IMR-90 (cell line): ENCODE measurements around the gene LHX1. TPM values are rescaled to one million over a fixed set of nuclear protein-coding genes. Genes with fewer than 3 reads are reported as not detected.

Source experiments
- ATAC-seq: fragments of 200-7000 bp; cut with Tn5 transposase; 2 replicates; pipeline ENCODE4 v1.9.1; 2020; ENCODE audit warnings: low read depth, mild to moderate bottlenecking, moderate library complexity
- BruUV-seq: library from RNA; stranded (reverse); fragments of 400-500 nt; replicated peaks from 2 replicates; lab custom pipeline; 2021; lab: Mats Ljungman, UMichigan
- CTCF ChIA-PET: fragments of 300-600 bp; formaldehyde crosslinking; extraction: SDS; loops from one replicate; lab custom pipeline; 2021; ENCODE audit warnings: antibody characterized with exemption; lab: Yijun Ruan, JAX
- POLR2A ChIA-PET: fragments of 300-600 bp; sonication (Branson Sonifier 250); formaldehyde crosslinking; loops from one replicate; lab custom pipeline; 2022; ENCODE audit warnings: antibody characterized with exemption; ENCODE audit not compliant: unreplicated experiment; lab: Charles Lee
- DNase-seq: peaks from one replicate; pipeline ENCODE4 v3.0.0; 2013
- H2AFZ ChIP-seq: replicated peaks from 2 replicates; pipeline ENCODE3; 2013; ENCODE audit warnings: low read length, mild to moderate bottlenecking; ENCODE audit not compliant: poor library complexity
- H2AK5ac ChIP-seq: 2 replicates; pipeline ENCODE4 v1.6.1; 2013; ENCODE audit warnings: low read depth, low read length, inconsistent platforms
- H2AK9ac ChIP-seq: replicated peaks from 2 replicates; pipeline ENCODE3; 2013; ENCODE audit warnings: mild to moderate bottlenecking, low read depth, low read length, moderate library complexity; ENCODE audit not compliant: poor library complexity
- H2BK120ac ChIP-seq: 2 replicates; pipeline ENCODE4 v1.6.1; 2013; ENCODE audit warnings: low read depth, low read length, inconsistent platforms
- H2BK15ac ChIP-seq: 3 replicates; pipeline ENCODE4 v1.6.1; 2013; ENCODE audit warnings: low read depth, low read length, inconsistent platforms
- H2BK20ac ChIP-seq: 2 replicates; pipeline ENCODE4 v1.6.1; 2013; ENCODE audit warnings: low read depth, mild to moderate bottlenecking, inconsistent platforms, low read length, moderate library complexity
- H2BK5ac ChIP-seq: 2 replicates; pipeline ENCODE4 v1.6.1; 2013; ENCODE audit warnings: mild to moderate bottlenecking, low read depth, low read length, inconsistent platforms; ENCODE audit not compliant: poor library complexity, severe bottlenecking
- H3K14ac ChIP-seq: replicated peaks from 2 replicates; pipeline ENCODE4 v1.6.1; 2013; ENCODE audit warnings: low read depth, low read length, inconsistent platforms
- H3K18ac ChIP-seq: 2 replicates; pipeline ENCODE4 v1.6.1; 2013; ENCODE audit warnings: low read depth, low read length, control low read depth
- H3K23ac ChIP-seq: 2 replicates; pipeline ENCODE4 v1.6.1; 2013; ENCODE audit warnings: low read depth, low read length, inconsistent platforms
- H3K27ac ChIP-seq: 2 replicates; pipeline ENCODE4 v1.5.1; 2013; ENCODE audit warnings: mild to moderate bottlenecking, control low read depth, low read length; ENCODE audit not compliant: insufficient read depth
- H3K27me3 ChIP-seq: 2 replicates; pipeline ENCODE4 v1.6.1; 2013; ENCODE audit warnings: low read length; ENCODE audit not compliant: control insufficient read depth, insufficient read depth
- H3K36me3 ChIP-seq: 2 replicates; pipeline ENCODE4 v1.6.1; 2013; ENCODE audit warnings: low read length, mixed read lengths; ENCODE audit not compliant: control insufficient read depth, insufficient read depth
- H3K4ac ChIP-seq: 2 replicates; pipeline ENCODE4 v1.6.1; 2013; ENCODE audit warnings: low read depth, low read length, inconsistent platforms
- H3K4me1 ChIP-seq: 2 replicates; pipeline ENCODE4 v1.6.1; 2013; ENCODE audit warnings: low read length, mixed read lengths; ENCODE audit not compliant: control insufficient read depth, insufficient read depth
- H3K4me2 ChIP-seq: 2 replicates; pipeline ENCODE4 v1.6.1; 2013; ENCODE audit warnings: low read depth, mild to moderate bottlenecking, control low read depth, low read length, moderate library complexity
- H3K4me3 ChIP-seq: 2 replicates; pipeline ENCODE4 v1.5.1; 2013; ENCODE audit warnings: low read depth, mild to moderate bottlenecking, control low read depth, low read length, moderate library complexity; ENCODE audit not compliant: insufficient read depth
- H3K56ac ChIP-seq: 2 replicates; pipeline ENCODE4 v1.6.1; 2013; ENCODE audit warnings: low read length, inconsistent platforms; ENCODE audit not compliant: insufficient read depth; ENCODE audit errors: extremely low read depth
- H3K79me1 ChIP-seq, 2 experiments: 2 replicates each; pipeline ENCODE4 v1.6.1; 2013; ENCODE audit warnings: low read length in 2 of 2, inconsistent platforms in 1 of 2, low read depth in 1 of 2
- H3K9ac ChIP-seq: 2 replicates; pipeline ENCODE4 v1.6.1; 2013; ENCODE audit warnings: low read depth, low read length, control low read depth
- H3K9me1 ChIP-seq: 2 replicates; pipeline ENCODE4 v1.6.1; 2013; ENCODE audit warnings: low read length, inconsistent platforms; ENCODE audit not compliant: insufficient read depth
- H3K9me3 ChIP-seq: 2 replicates; pipeline ENCODE4 v1.6.1; 2013; ENCODE audit warnings: low read length; ENCODE audit not compliant: control insufficient read depth, insufficient read depth
- H4K20me1 ChIP-seq: 2 replicates; pipeline ENCODE4 v1.6.1; 2013; ENCODE audit warnings: low read length, inconsistent platforms; ENCODE audit not compliant: insufficient read depth
- H4K5ac ChIP-seq: 2 replicates; pipeline ENCODE4 v1.6.1; 2013; ENCODE audit warnings: mild to moderate bottlenecking, low read depth, low read length, control low read depth
- H4K8ac ChIP-seq, 2 experiments: 2 replicates each; pipeline ENCODE4 v1.6.1; 2013; ENCODE audit warnings: low read depth in 2 of 2, low read length in 2 of 2, control low read depth in 1 of 2, inconsistent platforms in 1 of 2
- H4K91ac ChIP-seq: 2 replicates; pipeline ENCODE4 v1.6.1; 2013; ENCODE audit warnings: low read depth, low read length, inconsistent platforms; ENCODE audit not compliant: insufficient read depth
- BHLHE40 ChIP-seq: fragments of 150-350 bp; IDR thresholded peaks from 2 replicates; pipeline ENCODE4 v1.6.1; 2016; ENCODE audit warnings: mild to moderate bottlenecking, low read depth, low read length
- CEBPB ChIP-seq: IDR thresholded peaks from 2 replicates; pipeline ENCODE4 v1.6.1; 2012; ENCODE audit warnings: low read depth, low read length, improper control_type of control experiment
- CHD1 ChIP-seq: IDR thresholded peaks from 2 replicates; pipeline ENCODE4 v1.6.1; 2012; ENCODE audit warnings: low read depth, low read length, improper control_type of control experiment
- ELK1 ChIP-seq: fragments of 150-350 bp; IDR thresholded peaks from 2 replicates; pipeline ENCODE4 v1.6.1; 2016; ENCODE audit warnings: low read depth, mild to moderate bottlenecking, low read length, moderate library complexity, borderline replicate concordance
- FOS ChIP-seq: fragments of 150-350 bp; IDR thresholded peaks from 2 replicates; pipeline ENCODE4 v1.6.1; 2016; ENCODE audit warnings: low read depth, low read length
- MAFK ChIP-seq: IDR thresholded peaks from 2 replicates; pipeline ENCODE4 v1.6.1; 2012; ENCODE audit warnings: low read depth, low read length, improper control_type of control experiment
- MAZ ChIP-seq: IDR thresholded peaks from 2 replicates; pipeline ENCODE4 v1.6.1; 2012; ENCODE audit warnings: low read depth, mild to moderate bottlenecking, low read length, improper control_type of control experiment, moderate library complexity, borderline replicate concordance
- MXI1 ChIP-seq: IDR thresholded peaks from 2 replicates; pipeline ENCODE4 v1.6.1; 2012; ENCODE audit warnings: low read depth, mild to moderate bottlenecking, low read length, moderate library complexity, borderline replicate concordance
- NFE2L2 ChIP-seq: fragments of 150-350 bp; IDR thresholded peaks from 2 replicates; pipeline ENCODE4 v1.6.1; 2016; ENCODE audit warnings: low read depth, mild to moderate bottlenecking, low read length
- POLR2A ChIP-seq: IDR thresholded peaks from 2 replicates; pipeline ENCODE4 v1.6.1; 2012; ENCODE audit warnings: mild to moderate bottlenecking, low read depth, low read length
- RAD21 ChIP-seq: IDR thresholded peaks from 2 replicates; pipeline ENCODE4 v1.6.1; 2012; ENCODE audit warnings: low read length, improper control_type of control experiment
- RCOR1 ChIP-seq: IDR thresholded peaks from 2 replicates; pipeline ENCODE4 v1.6.1; 2012; ENCODE audit warnings: mild to moderate bottlenecking, low read length, improper control_type of control experiment; ENCODE audit not compliant: insufficient replicate concordance
- RFX5 ChIP-seq: IDR thresholded peaks from 2 replicates; pipeline ENCODE4 v1.8.0; 2012; ENCODE audit warnings: low read depth, mild to moderate bottlenecking, low read length, moderate library complexity
- SMC3 ChIP-seq: fragments of 150-350 bp; IDR thresholded peaks from 2 replicates; pipeline ENCODE4 v1.6.1; 2016; ENCODE audit warnings: low read depth, mild to moderate bottlenecking, antibody characterized with exemption, low read length, moderate library complexity
- USF2 ChIP-seq: fragments of 150-350 bp; IDR thresholded peaks from 2 replicates; pipeline ENCODE4 v1.6.1; 2017; ENCODE audit warnings: mild to moderate bottlenecking, antibody characterized with exemption, low read length, low read depth
- WGBS, 2 experiments: methylation state at CpG; one replicate each; pipeline versions ENCODE4 v1.1.5 to v1.1.7; 2013; ENCODE audit warnings: missing lambda C conversion rate in 2 of 2; ENCODE audit not compliant: insufficient read length in 1 of 2; ENCODE audit errors: extremely low coverage in 2 of 2; 5-methylcytosine and 5-hydroxymethylcytosine counted together
- dilution Hi-C: fragments of 300-500 bp; cut with HindIII; formaldehyde crosslinking; loops from one replicate; pipeline ENCODE4 v1.14.3; 2018; ENCODE audit warnings: low sequenced_read_pairs; ENCODE audit not compliant: unreplicated experiment
- in situ Hi-C: fragments of 300-500 bp; cut with MboI; formaldehyde crosslinking; loops from 3 replicates; pipeline ENCODE4 v1.14.3; 2019; ENCODE audit warnings: low sequenced_read_pairs, inconsistent platforms, mixed read lengths
- intact Hi-C: fragments of 100-400 bp; cut with micrococcal nuclease; formaldehyde crosslinking; loops from 2 replicates; pipeline ENCODE4 v1.10.0; 2022
- polyA plus RNA-seq, 3 experiments: library from polyadenylated mRNA; depleted of rRNA; stranded (reverse); fragments of >200 nt; gene quantifications; 2 replicates each; pipeline ENCODE4 v1.2.3, GENCODE V29; 2012; ENCODE audit warnings: low replicate concordance in 1 of 3
- total RNA-seq: library from RNA; depleted of rRNA; stranded (reverse); fragments of >200 nt; gene quantifications from 2 replicates; pipeline ENCODE4 v1.2.3, GENCODE V29; 2012
- TF ChIP-seq, protein P1 (sequence below): conservative IDR thresholded peaks from 2 replicates; pipeline ENCODE4 v1.5.1; 2012; ENCODE audit warnings: mild to moderate bottlenecking, low read depth, low read length, improper control_type of control experiment

Gene LHX1
- total and polyA plus RNA-seq, 2 of the 4 experiments (the other 2 are of a cell fraction): not detected

GRCh38 chr17:36919407-36919968, 17.8 kb upstream of the LHX1 start:
- H3K9ac ChIP-seq: no peak overlapping the region

More at GRCh38 chr17:36919407-36919968, 17.8 kb upstream of the LHX1 start:
- Histone ChIP-seq H2AK9ac (no peak overlapping the region), H3K23ac (no peak overlapping the region), H3K18ac (no peak overlapping the region), H2BK20ac (no peak overlapping the region), H4K20me1 (no peaks in the 10 kb centered on the region), H3K56ac (no peak overlapping the region), H3K79me1 (no peaks in the 10 kb centered on the region), H2BK5ac (no peak overlapping the region), H3K14ac (no peak overlapping the region), H3K36me3 (no peaks in the 10 kb centered on the region), H3K27ac (no peak overlapping the region), H4K8ac (no peak overlapping the region), H2BK120ac (no peak overlapping the region), H4K5ac (no peak overlapping the region), H2BK15ac (no peak overlapping the region), H3K9me3 (no peaks in the 10 kb centered on the region), H3K4me2 (no peak overlapping the region), H3K27me3 (peaks cover 45% of the 10 kb centered on the region), H2AK5ac (no peak overlapping the region), H3K4ac (no peak overlapping the region), H3K9me1 (no peaks in the 10 kb centered on the region), H3K4me1 (no peaks in the 10 kb centered on the region), H4K91ac (no peak overlapping the region), H2AFZ (peak overlapping the region; percentile 34), H3K4me3 (no peak overlapping the region)
- ATAC-seq: no peak
- in situ Hi-C loops (no loop called here), dilution Hi-C loops (no loop called here), intact Hi-C loops (no loop called here)
- ChIA-PET CTCF (no interaction called here), POLR2A (no interaction called here)
- BruUV-seq: no TSS peak
- no peak for DNase-seq
- TF ChIP-seq MXI1 (no peak), SMC3 (no peak), POLR2A (no peak), BHLHE40 (no peak), MAFK (no peak), RCOR1 (no peak), USF2 (no peak), FOS (no peak), NFE2L2 (no peak), ELK1 (no peak), RFX5 (no peak), CEBPB (no peak), RAD21 (no peak), MAZ (no peak), CHD1 (no peak)
- TF ChIP-seq, protein P1, sequence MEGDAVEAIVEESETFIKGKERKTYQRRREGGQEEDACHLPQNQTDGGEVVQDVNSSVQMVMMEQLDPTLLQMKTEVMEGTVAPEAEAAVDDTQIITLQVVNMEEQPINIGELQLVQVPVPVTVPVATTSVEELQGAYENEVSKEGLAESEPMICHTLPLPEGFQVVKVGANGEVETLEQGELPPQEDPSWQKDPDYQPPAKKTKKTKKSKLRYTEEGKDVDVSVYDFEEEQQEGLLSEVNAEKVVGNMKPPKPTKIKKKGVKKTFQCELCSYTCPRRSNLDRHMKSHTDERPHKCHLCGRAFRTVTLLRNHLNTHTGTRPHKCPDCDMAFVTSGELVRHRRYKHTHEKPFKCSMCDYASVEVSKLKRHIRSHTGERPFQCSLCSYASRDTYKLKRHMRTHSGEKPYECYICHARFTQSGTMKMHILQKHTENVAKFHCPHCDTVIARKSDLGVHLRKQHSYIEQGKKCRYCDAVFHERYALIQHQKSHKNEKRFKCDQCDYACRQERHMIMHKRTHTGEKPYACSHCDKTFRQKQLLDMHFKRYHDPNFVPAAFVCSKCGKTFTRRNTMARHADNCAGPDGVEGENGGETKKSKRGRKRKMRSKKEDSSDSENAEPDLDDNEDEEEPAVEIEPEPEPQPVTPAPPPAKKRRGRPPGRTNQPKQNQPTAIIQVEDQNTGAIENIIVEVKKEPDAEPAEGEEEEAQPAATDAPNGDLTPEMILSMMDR: no peak
- 90% methylated on average over 4 of the region's 7 CpGs; no CpG with 5 or more reads in 1 of the 2 experiments for WGBS, 2 experiments
